HG03097 (cell line): ENCODE results near the gene RABGGTB.
"Not testable (repeated sequence)": the region's sequence is repeated elsewhere in the genome, so short reads cannot be mapped to it uniquely, and the experiment has no call there.

Source experiments
- ATAC-seq: cut with Tn5 transposase; IDR thresholded peaks from one replicate; pipeline ENCODE4 v1.9.1; 2021; ENCODE audit not compliant: unreplicated experiment, low FRiP score

Gene RABGGTB

GRCh38 chr1:75794382-75794781 is 8.3 kb downstream of the RABGGTB start:
- no peak for ATAC-seq

- ATAC-seq: no peak
Measured at GRCh38 chr1:75795703-75796193, 9.7 kb downstream of the RABGGTB start.

GRCh38 chr1:75796376-75797272 is 10.6 kb downstream of the RABGGTB start, which contains the start of gene MSH4:
Gene MSH4 (plus strand): TSS chr1:75796882. CDS start chr1:75796986, 104 bp downstream.
- no peak for ATAC-seq

DNA sequence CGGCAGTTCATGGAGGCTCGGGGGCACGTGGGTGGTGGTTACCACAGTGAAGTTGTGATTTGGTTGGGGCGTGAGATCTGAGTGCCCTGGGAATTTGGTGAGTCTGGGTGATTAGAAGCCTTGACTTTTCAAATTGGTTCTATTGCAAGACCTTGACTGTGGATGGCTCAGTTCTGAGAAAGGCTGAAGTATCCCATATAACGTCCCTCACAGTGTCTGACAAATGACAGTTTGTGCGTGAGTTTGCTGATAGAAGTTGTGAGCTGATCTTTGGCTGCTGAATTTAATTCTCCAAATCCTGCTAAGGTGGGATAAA is 11.2 kb downstream of the RABGGTB start:
- ATAC-seq: no peak

DNA sequence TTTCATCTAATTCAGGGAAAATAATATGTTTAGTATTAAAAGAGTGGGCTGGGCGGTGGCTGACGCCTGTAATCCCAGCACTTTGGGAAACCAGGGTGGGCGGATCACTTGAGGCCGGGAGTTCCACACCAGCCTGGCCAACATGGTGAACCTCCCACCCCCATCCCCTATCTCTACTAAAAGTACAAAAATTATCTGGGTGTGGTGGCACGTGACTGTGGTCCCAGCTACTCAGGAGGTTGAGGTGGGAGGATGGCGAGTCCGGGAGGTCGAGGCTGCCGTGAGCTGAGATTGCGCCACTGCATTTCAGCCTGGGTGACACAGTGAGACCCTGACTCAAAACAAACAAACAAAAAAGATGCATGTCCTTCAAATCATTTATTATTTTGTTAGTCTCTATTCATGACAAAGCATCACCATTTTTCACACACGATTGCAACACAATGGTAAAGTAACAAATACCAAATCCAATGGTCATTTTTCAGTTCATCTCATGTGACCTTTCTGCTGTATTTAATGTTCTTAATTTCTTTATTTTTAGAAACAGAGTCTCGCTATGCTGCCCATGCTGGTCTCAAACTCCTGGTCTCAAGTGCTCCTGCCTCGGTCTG is 11.7 kb downstream of the RABGGTB start:
- no peak for ATAC-seq

- not testable (repeated sequence) for ATAC-seq
Measured at GRCh38 chr1:75801480-75801879, 15.4 kb downstream of the RABGGTB start.

- ATAC-seq: no peak
Measured at GRCh38 chr1:75808921-75809320, 22.9 kb downstream of the RABGGTB start.

DNA sequence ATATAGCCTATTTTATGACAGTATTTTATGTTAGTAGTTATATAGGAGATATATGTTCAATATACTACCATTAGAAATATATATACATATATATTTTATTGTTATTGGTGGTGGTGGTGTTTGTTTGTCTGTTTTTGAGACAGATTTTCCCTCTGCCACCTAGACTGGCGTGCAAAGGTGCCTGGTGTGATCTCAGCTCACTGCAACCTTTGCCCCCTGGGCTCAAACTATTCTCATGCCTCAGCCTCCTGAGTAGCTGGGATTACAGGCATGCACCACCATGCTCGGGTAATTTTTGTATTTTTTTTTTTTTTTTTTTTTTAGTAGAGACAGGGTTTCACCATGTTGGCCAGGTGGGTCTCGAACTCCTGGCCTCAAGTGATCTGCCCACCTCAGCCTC is 24.1 kb downstream of the RABGGTB start:
- not testable (repeated sequence) for ATAC-seq

DNA sequence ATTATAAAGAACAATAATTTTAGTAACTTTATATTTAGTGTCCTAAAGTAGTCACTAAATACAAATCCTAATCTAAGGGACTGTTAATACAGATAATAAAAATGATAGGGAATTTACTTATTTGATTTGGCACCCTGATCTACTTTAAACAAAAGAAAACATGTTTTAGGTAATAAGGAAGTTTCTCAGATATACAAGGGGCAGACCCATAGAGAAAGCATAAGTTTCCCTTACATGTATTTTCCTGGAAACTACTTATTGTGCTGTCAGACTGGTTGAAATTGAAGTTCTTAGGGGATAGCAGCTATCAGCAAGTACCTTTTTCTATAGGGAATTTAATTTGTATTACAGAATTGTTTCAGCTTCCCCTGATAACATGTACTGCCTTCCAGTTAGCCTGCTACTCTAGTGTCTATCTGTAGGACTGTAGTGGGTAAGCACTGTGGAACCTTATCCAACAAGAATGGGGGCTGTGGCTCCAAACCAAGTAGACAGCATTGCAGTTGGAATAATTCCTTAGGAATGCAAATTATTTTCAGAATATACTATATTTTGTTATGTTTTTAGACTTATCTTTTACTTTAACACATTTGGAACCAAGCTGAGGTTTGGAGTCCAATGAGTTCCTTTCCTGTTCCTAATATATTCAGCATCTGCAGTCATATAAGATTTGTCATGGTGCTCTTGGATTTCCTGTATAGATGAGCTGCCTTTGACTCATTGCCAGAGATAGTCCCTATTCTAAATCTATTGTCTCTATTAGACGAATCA is 25.3 kb downstream of the RABGGTB start:
- ATAC-seq: no peak

DNA sequence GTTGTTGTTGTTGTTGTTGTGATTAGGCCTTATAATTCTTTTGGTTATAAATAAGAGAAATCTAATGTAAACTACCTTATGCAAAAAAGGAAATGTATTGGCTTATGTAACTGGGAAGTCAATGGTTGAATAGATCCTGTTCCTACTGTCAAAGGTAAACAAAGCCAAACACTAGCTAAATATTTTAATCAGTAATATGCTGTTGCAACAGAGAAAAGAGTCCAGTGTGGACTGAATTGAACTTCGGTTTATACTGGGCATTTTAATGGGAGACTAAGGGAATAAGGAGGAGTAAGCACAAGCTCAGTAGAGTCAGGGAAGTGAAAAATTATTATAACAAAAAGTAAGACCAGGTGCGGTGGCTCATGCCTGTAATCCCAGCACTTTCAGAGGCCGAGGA is 26.0 kb downstream of the RABGGTB start:
- ATAC-seq: no peak

DNA sequence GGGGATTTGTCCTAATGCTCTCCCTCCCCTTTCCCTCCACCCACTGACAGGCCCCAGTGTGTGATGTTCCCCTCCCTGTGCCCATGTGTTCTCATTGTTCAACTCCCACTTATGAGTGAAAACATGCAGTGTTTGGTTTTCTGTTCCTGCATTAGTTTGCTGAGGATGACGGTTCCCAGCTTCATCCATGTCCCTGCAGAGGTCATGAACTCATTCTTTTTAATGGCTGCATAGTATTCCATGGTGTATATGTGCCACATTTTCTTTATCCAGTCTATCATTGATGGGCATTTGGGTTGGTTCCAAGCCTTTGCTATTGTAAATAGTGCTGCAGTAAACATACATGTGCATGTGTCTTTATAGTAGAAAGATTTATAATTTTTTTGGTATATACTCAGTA is 37.5 kb downstream of the RABGGTB start:
- not testable (repeated sequence) for ATAC-seq

- no peak for ATAC-seq
Measured at GRCh38 chr1:75836528-75837100, 50.6 kb downstream of the RABGGTB start.

DNA sequence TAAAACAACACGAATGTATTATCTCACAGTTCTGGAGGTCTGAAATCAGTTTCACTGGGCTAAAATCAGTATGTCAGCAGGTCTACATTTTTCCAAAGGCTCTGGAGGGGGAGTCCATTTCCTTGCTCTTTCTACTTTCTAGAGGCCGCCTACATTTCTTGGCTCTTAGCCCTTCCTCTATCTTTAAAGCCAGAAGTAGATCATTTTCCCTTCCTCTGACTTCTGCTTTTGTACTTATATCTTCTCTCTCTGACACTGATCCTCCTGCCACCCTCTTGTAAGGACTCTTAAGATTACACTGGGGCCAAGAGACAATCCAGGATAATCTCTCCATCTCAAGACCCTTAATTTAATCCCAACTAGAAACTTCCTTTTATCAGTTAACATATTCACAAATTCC is 52.0 kb downstream of the RABGGTB start:
- ATAC-seq: no peak

DNA sequence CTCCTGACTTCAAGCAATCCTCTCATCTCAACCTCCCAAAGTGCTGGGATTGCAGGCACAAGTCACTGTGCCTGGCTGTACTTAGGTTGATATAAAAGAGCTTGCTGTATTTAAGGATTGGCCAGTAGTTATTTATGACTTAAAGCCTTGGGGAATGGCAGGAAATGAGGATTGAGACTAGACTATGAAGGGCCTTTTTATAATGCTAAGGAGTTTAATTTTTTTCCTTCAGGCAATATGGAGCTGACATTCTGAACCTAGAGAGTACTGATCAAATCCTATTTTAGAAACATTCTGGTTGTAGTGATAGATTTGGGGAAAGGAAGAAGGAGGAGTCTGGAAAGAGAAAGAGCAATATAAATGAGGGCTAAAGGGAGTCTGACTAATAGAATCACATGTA is 55.4 kb downstream of the RABGGTB start:
- ATAC-seq: no peak
